Fibroblast of skin of scalp (primary cell): ENCODE results near the gene THEM5.
"Not testable (repeated sequence)": the region's sequence is repeated elsewhere in the genome, so short reads cannot be mapped to it uniquely, and the experiment has no call there.

Experiments used
- DNase-seq: peaks from one replicate; pipeline ENCODE4 v3.0.0-alpha.2; 2013

The THEM5 gene

GRCh38 chr1:151867765-151868411 lies 14.4 kb upstream of the THEM5 start:
- DNase-seq: peak; percentile 48

- no peak for DNase-seq
Observed at GRCh38 chr1:151867321-151867720, 13.8 kb upstream of the THEM5 start.

- no peak for DNase-seq
Observed at GRCh38 chr1:151864411-151864810, 10.9 kb upstream of the THEM5 start.

GRCh38 chr1:151862604-151863003 lies 9.1 kb upstream of the THEM5 start:
- DNase-seq: no peak

- no peak for DNase-seq
Observed at GRCh38 chr1:151860504-151861187, 7.1 kb upstream of the THEM5 start.

GRCh38 chr1:151859891-151860293 lies 6.4 kb upstream of the THEM5 start:
- DNase-seq: no peak

GRCh38 chr1:151858886-151859665 lies 5.6 kb upstream of the THEM5 start:
- DNase-seq: no peak

GRCh38 chr1:151858030-151858746 lies 4.7 kb upstream of the THEM5 start:
- DNase-seq: no peak

GRCh38 chr1:151855933-151856332 lies 2.4 kb upstream of the THEM5 start:
- peak; percentile 25 for DNase-seq

- DNase-seq: not testable (repeated sequence)
Observed at GRCh38 chr1:151855516-151855915, 2.0 kb upstream of the THEM5 start.

- no peak for DNase-seq
Observed at GRCh38 chr1:151854658-151855057, 1.1 kb upstream of the THEM5 start.

- no peak for DNase-seq
Observed at GRCh38 chr1:151852733-151853132, 779 bp downstream of the THEM5 start.

GRCh38 chr1:151851886-151852285 lies 1.6 kb downstream of the THEM5 start:
- DNase-seq: no peak

- no peak for DNase-seq
Observed at GRCh38 chr1:151849871-151850270, 3.6 kb downstream of the THEM5 start.

- DNase-seq: no peak
Observed at GRCh38 chr1:151849126-151849525, 4.4 kb downstream of the THEM5 start.

- DNase-seq: no peak
Observed at GRCh38 chr1:151847867-151848596, 5.5 kb downstream of the THEM5 start.

GRCh38 chr1:151846686-151847237 lies 6.8 kb downstream of the THEM5 start:
- no peak for DNase-seq

GRCh38 chr1:151846062-151846568 lies 7.4 kb downstream of the THEM5 start:
- DNase-seq: peak; percentile 48

GRCh38 chr1:151843398-151843797 lies 10.1 kb downstream of the THEM5 start:
- DNase-seq: no peak

- DNase-seq: peak; percentile 34
Observed at GRCh38 chr1:151841141-151841540, 12.4 kb downstream of the THEM5 start.

- no peak for DNase-seq
Observed at GRCh38 chr1:151840421-151840820, 13.1 kb downstream of the THEM5 start.
